GM13977 (cell line): ENCODE measurements around the gene KRTAP4-11.
"Not testable (repeated sequence)": the region's sequence is repeated elsewhere in the genome, so short reads cannot be mapped to it uniquely, and the experiment has no call there.

Experiments used
- DNase-seq: peaks from one replicate; pipeline ENCODE4 v3.0.0; 2012; ENCODE audit warnings: low spot score
- in situ Hi-C: fragments of 300-500 bp; cut with MboI; formaldehyde crosslinking; loops from one replicate; pipeline ENCODE4 v1.12.0; 2022; ENCODE audit warnings: low sequenced_read_pairs, low pct_unique_long_range_greater_than_20kb, mixed read lengths, inconsistent platforms; ENCODE audit not compliant: unreplicated experiment
- TF ChIP-seq, protein P1 (sequence below): IDR thresholded peaks from 2 replicates; pipeline ENCODE4 v1.5.1; 2012; ENCODE audit warnings: mild to moderate bottlenecking, control low read depth; ENCODE audit not compliant: insufficient read depth; ENCODE audit errors: extremely low read depth, missing control alignments

KRTAP4-11 gene

GRCh38 chr17:41103896-41104295 lies 14.3 kb downstream of the KRTAP4-11 start:
- TF ChIP-seq, protein P1, sequence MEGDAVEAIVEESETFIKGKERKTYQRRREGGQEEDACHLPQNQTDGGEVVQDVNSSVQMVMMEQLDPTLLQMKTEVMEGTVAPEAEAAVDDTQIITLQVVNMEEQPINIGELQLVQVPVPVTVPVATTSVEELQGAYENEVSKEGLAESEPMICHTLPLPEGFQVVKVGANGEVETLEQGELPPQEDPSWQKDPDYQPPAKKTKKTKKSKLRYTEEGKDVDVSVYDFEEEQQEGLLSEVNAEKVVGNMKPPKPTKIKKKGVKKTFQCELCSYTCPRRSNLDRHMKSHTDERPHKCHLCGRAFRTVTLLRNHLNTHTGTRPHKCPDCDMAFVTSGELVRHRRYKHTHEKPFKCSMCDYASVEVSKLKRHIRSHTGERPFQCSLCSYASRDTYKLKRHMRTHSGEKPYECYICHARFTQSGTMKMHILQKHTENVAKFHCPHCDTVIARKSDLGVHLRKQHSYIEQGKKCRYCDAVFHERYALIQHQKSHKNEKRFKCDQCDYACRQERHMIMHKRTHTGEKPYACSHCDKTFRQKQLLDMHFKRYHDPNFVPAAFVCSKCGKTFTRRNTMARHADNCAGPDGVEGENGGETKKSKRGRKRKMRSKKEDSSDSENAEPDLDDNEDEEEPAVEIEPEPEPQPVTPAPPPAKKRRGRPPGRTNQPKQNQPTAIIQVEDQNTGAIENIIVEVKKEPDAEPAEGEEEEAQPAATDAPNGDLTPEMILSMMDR: no peak
- DNase-seq: no peak
- in situ Hi-C loops: no loop called here

- TF ChIP-seq, protein P1: no peak
- in situ Hi-C loops: no loop called here
- no peak for DNase-seq
Observed at GRCh38 chr17:41101586-41102259, 16.4 kb downstream of the KRTAP4-11 start, which contains the start of gene KRTAP4-16. Gene KRTAP4-16, minus strand, starts transcription at chr17:41102209. Its CDS starts 0 bp downstream, at chr17:41102209.

- DNase-seq, in situ Hi-C loops: not testable (repeated sequence)
Observed at GRCh38 chr17:41099682-41100480, 18.3 kb downstream of the KRTAP4-11 start.

DNA sequence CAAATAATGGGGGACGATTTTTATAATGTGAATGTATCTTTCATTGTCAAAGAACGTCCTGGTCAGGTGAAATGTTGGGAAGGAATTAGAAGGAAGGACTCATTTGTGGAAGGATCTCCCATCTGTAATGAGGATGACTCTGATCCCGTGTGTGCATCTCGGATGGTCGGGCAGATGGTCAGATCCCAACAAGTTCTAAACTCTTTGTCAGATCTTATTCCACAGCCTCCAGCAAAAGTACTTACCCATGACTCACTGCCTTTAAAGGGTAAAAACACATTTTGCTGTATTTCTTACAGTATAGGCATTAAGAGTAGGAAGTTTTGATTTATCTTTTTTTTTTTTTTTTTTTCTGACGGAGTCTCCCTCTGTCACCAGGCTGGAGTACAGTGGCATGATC lies 19.7 kb downstream of the KRTAP4-11 start:
- TF ChIP-seq, protein P1: no peak
- no peak for DNase-seq
- in situ Hi-C loops: no loop called here

DNA sequence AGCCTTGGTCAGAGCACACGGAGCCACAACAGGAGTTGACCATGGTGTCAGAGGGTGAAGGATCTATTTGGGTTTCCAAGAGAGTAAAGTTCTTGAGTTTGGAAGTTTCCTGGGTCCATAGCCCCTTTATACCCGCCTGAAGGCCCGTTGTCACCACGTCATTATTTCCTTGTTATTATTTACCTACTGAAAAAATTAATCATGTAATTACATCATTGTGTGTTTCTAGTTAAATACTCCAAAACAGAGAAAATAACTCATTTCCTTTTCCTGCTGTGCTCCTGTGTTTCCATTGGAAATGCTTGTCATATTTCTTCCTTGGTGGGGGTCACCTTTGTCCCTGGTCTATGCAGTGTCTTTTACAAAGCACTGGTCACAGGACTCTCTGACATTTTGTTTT lies 20.1 kb downstream of the KRTAP4-11 start, which contains the start of gene KRTAP4-8:
Gene KRTAP4-8, minus strand, starts transcription at position 101 of the 400 bp plus-strand sequence. Its CDS starts 58 bp downstream, at position 43.
- TF ChIP-seq, protein P1: no peak
- in situ Hi-C loops: no loop called here
- DNase-seq: no peak

DNA sequence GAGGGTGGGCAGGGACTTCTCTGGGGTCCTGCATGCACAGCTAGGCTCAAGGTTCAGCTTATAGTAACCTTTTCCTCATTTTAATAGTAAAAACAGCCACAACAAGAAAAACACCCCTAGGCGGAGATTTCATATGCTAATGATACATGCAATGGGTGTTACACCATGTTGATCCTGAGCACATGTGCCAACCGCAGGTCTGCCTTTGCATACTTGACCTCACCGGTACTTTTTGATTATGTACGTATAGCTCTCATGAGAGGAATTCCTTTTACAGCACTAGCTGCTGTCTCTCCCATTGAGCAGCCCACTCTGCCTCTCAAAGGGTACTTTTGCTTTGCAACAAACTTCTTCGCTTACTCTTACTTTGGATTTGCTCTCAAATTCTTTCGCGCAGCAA lies 22.1 kb downstream of the KRTAP4-11 start:
- no peak for DNase-seq
- in situ Hi-C loops: no loop called here
- TF ChIP-seq, protein P1: no peak

DNA sequence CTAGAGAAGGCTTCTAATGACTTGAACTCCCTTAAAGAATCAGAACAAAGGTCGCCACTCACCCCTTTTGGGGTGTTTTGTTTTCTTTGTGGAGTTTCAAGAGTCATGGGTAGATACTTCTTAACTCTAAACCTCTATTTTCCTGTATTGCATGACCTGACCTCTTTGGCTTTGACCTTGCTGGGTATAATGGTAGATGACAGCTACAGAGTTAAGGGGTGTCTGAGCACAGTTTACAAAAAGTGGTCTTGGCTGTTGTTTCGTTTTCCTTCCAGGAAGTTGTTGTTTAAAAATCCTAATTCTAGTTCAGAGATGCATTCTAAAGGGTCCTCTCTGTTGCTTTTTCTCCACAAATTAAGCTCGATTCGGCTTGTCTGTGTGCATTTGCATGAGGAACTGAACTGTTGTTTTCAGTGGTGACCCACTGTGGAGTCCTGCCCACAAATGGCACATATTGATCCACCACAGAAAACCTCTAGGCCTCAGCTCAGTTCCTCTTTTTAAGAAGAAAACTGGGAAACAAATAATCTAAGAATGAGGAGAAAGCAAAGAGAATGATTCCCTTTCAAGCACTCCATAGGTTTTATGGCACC lies 29.3 kb downstream of the KRTAP4-11 start:
- in situ Hi-C loops, DNase-seq: not testable (repeated sequence)

- DNase-seq, in situ Hi-C loops: not testable (repeated sequence)
Observed at GRCh38 chr17:41084100-41084856, 33.9 kb downstream of the KRTAP4-11 start, which contains the start of gene KRTAP4-7. Gene KRTAP4-7, plus strand, starts transcription at chr17:41084150. Its CDS starts 57 bp downstream, at chr17:41084207.

DNA sequence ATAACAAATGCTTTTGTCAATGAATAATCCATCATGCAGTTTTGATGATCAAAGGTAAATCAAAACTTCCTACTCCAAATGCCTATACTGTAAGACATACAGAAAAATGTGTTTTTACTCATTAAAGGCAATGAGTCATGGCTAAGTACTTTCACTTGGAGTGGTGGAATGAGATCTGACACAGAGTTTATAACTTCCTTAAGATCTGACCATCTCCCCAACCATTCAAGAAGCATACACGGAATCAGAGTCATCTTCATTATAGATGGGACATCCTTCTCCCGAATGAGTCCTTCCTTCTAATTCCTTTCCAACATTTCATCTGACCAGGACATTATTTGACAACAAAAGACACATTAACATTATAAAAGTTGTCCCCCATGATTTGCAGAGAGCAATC lies 34.7 kb downstream of the KRTAP4-11 start:
- DNase-seq, in situ Hi-C loops: not testable (repeated sequence)
